HG02870 (cell line): ENCODE results near the gene SLC30A7.
"Not testable (repeated sequence)": the region's sequence is repeated elsewhere in the genome, so short reads cannot be mapped to it uniquely, and the experiment has no call there.

Source experiments
- ATAC-seq: cut with Tn5 transposase; IDR thresholded peaks from one replicate; pipeline ENCODE4 v1.9.1; 2021; ENCODE audit warnings: mild to moderate bottlenecking, moderate library complexity; ENCODE audit not compliant: unreplicated experiment

SLC30A7 gene

DNA sequence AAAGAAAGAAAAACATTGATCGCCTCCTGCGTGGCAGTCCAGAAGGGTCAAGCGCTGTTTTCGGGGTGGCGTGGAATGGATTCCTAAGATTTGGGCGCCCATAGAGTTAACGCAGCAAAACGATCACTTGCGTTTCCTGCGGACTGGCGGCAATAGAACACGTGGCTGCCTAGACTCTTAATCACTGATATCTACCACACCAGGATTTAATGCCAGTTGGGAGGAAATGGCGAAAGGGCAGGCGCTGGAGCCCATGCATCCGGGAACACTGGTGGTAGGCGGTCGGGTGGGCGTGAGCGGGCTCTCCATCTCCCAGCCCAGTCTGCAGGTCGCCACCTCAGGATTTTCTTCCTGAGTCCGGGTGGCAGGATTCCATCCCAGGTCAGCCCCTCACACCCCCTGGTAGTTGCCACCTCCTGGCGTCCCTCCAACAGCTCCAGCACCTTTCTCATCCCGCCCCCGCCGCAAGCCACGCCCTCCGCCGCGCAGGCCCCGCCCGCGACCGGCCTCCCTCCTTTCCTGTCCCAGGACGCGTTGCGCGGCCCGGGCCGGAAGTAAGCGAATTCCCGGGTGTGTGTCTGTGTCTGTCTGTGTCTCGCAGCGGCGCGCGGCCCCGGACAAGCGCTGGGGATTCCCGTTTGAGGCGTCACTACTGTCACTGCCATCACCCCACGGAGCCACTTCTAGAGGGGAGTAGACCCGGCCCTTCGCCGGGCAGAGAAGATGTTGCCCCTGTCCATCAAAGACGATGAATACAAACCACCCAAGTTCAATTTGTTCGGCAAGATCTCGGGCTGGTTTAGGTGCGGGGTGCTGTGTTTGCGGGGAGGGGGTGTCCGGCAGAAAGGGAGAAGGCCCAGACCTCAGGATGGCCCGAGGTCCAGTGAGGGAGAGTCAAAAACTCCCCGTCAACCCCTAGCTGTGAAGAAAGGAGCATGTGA, at the start of gene SLC30A7:
Gene SLC30A7, plus strand, starts transcription at position 551 of the 941 bp plus-strand sequence. Its CDS starts 173 bp downstream, at position 724.
- peak; percentile 68 for ATAC-seq

GRCh38 chr1:100847361-100848082, 48.4 kb upstream of the SLC30A7 start:
- no peak for ATAC-seq

DNA sequence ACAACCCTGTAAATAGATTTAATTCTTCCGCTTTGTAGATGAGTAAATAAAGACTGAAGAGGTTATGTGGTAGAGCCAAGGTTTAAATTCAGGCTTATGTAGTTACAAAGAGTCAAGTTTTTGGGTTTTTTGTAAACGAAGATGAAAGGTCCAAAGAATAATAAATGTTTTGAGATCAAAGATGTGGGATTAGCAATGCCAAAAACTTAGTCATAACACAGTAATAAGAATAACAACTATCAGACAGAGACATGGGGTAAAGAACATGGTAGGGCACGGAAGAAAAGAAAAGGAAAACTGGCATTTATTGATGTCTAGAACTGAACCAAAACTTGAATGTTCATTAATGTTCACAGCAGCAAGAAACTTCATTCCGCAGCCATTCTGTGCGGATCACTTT, 44.2 kb upstream of the SLC30A7 start:
- ATAC-seq: no peak

GRCh38 chr1:100852976-100853375, 42.9 kb upstream of the SLC30A7 start:
- ATAC-seq: no peak

- not testable (repeated sequence) for ATAC-seq
Observed at GRCh38 chr1:100855116-100855515, 40.8 kb upstream of the SLC30A7 start.

DNA sequence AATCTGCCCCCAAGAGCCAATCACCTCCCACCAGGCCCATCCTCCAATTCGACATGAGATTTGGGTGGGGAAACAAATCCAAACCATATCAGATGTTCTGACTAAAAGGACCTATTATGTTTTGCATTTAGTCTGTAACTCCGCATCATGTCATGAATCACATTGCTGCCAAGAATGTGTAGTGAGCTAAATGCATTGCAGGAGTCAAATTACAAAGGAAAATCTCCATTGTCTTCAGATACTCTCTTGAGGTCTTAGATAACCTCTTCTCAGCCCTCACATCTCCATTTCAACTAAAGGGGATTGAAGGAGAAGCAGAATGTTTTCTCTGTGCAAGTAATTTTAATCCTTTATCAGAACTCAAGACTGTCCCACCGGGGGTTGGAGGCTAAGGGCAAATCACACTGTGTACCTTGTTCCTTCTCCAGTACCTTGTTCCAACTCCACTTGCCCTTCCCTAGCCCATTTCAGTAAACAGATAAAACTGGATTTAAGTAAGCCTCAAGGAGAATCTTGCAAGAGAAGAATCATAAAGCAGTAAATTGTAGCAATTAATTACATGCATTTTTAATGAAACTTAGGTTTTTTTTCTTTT, 35.4 kb upstream of the SLC30A7 start:
- ATAC-seq: no peak

GRCh38 chr1:100861379-100861778, 34.5 kb upstream of the SLC30A7 start:
- ATAC-seq: no peak

DNA sequence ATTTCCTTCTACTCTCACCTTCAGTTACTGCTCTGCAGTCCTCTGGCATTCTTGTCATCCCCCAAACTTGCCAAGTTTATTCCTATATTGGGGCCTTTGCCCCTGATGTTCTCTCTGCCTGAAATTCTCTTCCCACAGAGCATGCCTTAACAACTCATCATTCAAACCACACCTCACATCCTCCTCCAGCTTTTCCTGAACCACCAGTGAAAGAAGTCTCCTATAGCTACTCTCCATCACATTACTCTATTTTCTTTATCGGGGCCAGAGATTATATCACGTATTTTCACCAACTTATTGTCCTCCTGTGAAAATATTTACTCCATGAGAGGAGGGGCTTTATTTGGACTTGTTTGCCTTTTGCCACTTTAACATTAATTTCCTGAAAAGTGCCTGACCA, 33.3 kb upstream of the SLC30A7 start:
- ATAC-seq: no peak

DNA sequence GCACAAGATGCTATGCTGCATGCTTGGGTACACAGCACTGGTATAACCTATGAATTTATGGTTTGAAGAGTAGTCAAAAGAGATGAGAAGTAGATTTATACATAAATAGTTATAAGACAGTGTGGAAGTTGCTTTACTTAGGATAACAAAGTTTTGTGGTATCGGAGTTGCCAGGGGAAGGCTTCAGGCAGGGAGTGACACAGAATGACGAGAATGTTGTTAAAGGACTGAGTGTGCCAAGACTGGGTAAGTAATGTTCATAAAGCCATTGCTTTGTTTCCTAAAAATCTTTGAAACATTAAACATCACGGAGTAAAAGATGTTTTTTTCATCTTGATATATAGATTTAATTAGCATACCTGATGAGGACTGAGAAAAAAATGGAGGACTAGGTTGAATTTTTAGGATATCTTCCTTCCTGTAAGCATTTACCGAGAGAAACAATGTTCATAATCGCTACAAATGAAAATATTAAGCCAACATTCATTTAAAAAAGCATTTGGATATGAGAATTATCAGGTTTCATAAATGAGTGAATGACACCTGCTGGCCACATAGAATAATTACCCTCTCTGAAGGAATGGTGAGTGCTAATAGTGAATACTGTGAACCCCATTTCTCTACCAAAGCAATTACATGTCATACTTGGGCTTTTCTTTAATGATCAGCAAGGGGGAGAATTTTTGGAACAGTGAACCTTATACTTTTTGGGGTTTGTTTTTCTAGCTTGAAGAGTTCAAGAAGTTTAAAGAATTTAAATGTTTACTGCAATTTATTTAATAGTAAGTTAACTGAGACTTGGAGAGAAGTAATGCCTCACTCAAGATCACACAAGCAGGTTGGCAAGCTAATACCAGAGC, 29.6 kb upstream of the SLC30A7 start:
- peak; percentile 45 for ATAC-seq

DNA sequence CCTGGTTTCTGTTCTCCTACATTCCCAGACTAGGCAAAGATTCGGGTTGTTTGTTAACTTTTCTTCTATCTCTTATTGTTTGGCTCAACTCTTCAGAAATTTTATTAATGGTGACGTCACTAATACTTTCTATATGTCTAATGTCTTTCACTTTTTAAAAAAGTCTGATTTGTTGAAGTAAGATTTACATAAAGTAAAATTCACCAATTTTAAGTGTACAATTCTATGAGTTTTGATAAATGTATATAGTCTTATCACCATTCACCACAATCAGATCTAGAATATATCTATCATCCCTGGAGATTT, 29.0 kb upstream of the SLC30A7 start:
- no peak for ATAC-seq

GRCh38 chr1:100868364-100868995, 27.4 kb upstream of the SLC30A7 start:
- no peak for ATAC-seq

- peak; percentile 76 for ATAC-seq
Observed at GRCh38 chr1:100869996-100870395, 25.9 kb upstream of the SLC30A7 start.

GRCh38 chr1:100874433-100874832, 21.5 kb upstream of the SLC30A7 start:
- no peak for ATAC-seq

GRCh38 chr1:100875228-100875627, 20.7 kb upstream of the SLC30A7 start:
- ATAC-seq: no peak

- no peak for ATAC-seq
Observed at GRCh38 chr1:100876291-100876690, 19.6 kb upstream of the SLC30A7 start.

DNA sequence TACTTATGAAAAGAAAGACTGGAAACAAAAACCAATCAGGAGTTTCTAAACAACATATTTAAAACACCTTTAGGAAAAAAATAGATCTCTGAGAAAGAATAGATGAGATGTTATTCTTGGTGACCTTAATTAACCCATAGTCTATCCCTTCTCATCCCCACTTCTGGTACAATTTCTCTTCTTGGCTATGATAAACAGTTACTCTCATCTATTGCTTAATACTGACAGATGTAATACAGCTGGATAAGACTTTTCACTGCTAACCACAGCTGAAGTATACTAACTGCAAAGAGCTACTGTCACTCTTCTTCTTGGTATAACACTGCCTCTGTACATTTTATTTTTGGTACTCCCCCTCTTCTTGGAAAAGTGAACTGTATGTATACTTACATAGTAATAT, 16.5 kb upstream of the SLC30A7 start:
- no peak for ATAC-seq

GRCh38 chr1:100881687-100882086, 14.2 kb upstream of the SLC30A7 start:
- ATAC-seq: no peak

DNA sequence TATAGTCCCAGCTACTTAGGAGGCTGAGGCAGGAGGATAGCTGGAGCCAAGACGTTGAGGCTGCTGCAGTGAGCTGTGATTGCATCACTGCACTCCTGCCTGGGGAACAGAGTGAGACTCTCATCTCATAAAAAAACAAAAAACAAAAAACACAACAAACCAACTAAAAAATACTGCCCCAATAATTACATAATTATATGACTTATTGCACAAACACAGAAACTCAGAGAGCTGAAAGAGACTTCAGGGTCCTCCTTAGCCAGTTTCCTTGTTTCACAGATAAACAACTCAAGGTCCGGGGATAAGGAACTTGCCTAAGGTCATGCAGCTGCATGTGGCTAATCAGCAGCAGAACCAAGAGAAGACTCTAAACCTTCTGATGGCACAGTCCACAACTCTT, 13.2 kb upstream of the SLC30A7 start:
- no peak for ATAC-seq

GRCh38 chr1:100883963-100884362, 11.9 kb upstream of the SLC30A7 start:
- ATAC-seq: no peak

- ATAC-seq: not testable (repeated sequence)
Observed at GRCh38 chr1:100889007-100889406, 6.9 kb upstream of the SLC30A7 start.
